HepG2 (cell line): ENCODE measurements around the gene DPYSL3. TPM values are rescaled to one million over a fixed set of nuclear protein-coding genes. Genes with fewer than 3 reads are reported as not detected.

Experiments used
- ATAC-seq: fragments of 200-7000 bp; cut with Tn5 transposase; 3 replicates; pipeline ENCODE4 v1.9.1; 2020; ENCODE audit warnings: mild to moderate bottlenecking, moderate library complexity
- BruUV-seq: library from RNA; stranded (reverse); fragments of 400-500 nt; replicated peaks from 2 replicates; lab custom pipeline; 2021; lab: Mats Ljungman, UMichigan
- CTCF ChIA-PET: fragments of 300-600 bp; formaldehyde crosslinking; extraction: SDS; loops from one replicate; lab custom pipeline; 2021; ENCODE audit warnings: low total read pairs, inconsistent platforms, low intra/inter-chr PET ratio; lab: Yijun Ruan, JAX
- POLR2A ChIA-PET: fragments of 350-600 bp; sonication (Branson Sonifier 250); formaldehyde crosslinking; loops from one replicate; lab custom pipeline; 2020; ENCODE audit warnings: antibody characterized with exemption, inconsistent platforms; lab: Yijun Ruan, JAX
- DNase-seq: peaks from one replicate; pipeline ENCODE4 v3.0.0-alpha.2; 2015; ENCODE audit warnings: low spot score
- FAIRE-seq: peaks from 3 replicates; lab custom pipeline; 2011; peaks lifted over from hg19 to GRCh38; lab: Jason Lieb, UNC
- H2AFZ ChIP-seq: one replicate; pipeline ENCODE4 v1.6.1; 2011; ENCODE audit warnings: low read length, inconsistent platforms
- H3K27ac ChIP-seq: fragments of 300-600 bp; 3 replicates; pipeline ENCODE4 v1.8.0; 2011; ENCODE audit warnings: mixed run types, mild to moderate bottlenecking, mixed read lengths, low read length, inconsistent platforms; ENCODE audit not compliant: insufficient read depth; ENCODE audit errors: extremely low read length
- H3K27me3 ChIP-seq, 2 experiments: fragments of 200-600 bp in 1 of 2; 2 replicates in 1 of 2; 3 replicates in 1 of 2; pipeline versions ENCODE4 v1.6.0 to v1.8.0; 2011; ENCODE audit warnings: low read length in 2 of 2, mild to moderate bottlenecking in 2 of 2, moderate library complexity in 2 of 2, inconsistent platforms in 1 of 2; ENCODE audit not compliant: insufficient read depth in 2 of 2, control insufficient read depth in 1 of 2
- H3K36me3 ChIP-seq, 2 experiments: fragments of 200-600 bp in 1 of 2; replicated peaks in 1 of 2; 2 replicates in 1 of 2; 3 replicates in 1 of 2; pipeline versions ENCODE4 v1.5.1 to v1.8.0; 2011; ENCODE audit warnings: low read length in 2 of 2, inconsistent platforms in 1 of 2; ENCODE audit not compliant: insufficient read depth in 2 of 2, control insufficient read depth in 1 of 2
- H3K4me1 ChIP-seq: 2 replicates; pipeline ENCODE4 v1.5.1; 2012; ENCODE audit warnings: low read length, inconsistent platforms; ENCODE audit not compliant: insufficient read depth
- H3K4me2 ChIP-seq: 2 replicates; pipeline ENCODE4 v1.6.0; 2011; ENCODE audit warnings: low read depth, low read length, inconsistent platforms
- H3K4me3 ChIP-seq, 3 experiments: fragments of 200-600 bp in 1 of 3; sonication (generic), shearing (Covaris generic) in 1 of 3; replicated peaks in 1 of 3; 2 replicates each; pipeline ENCODE4 v1.5.1; 2011 to 2016; ENCODE audit warnings: low read length in 3 of 3, inconsistent platforms in 2 of 3, low read depth in 2 of 3, mild to moderate bottlenecking in 2 of 3, control low read depth in 1 of 3, mixed read lengths in 1 of 3; ENCODE audit not compliant: insufficient read depth in 1 of 3
- H3K79me2 ChIP-seq: one replicate; pipeline ENCODE4 v1.6.1; 2011; ENCODE audit warnings: low read length, inconsistent platforms; ENCODE audit not compliant: insufficient read depth
- H3K9ac ChIP-seq: 2 replicates; pipeline ENCODE4 v1.6.0; 2011; ENCODE audit warnings: mild to moderate bottlenecking, low read depth, low read length, inconsistent platforms; ENCODE audit not compliant: insufficient read depth
- H3K9me3 ChIP-seq: 2 replicates; pipeline ENCODE4 v1.5.1; 2012; ENCODE audit warnings: mild to moderate bottlenecking, low read length
- H4K20me1 ChIP-seq: 2 replicates; pipeline ENCODE4 v1.6.0; 2011; ENCODE audit warnings: inconsistent platforms, mild to moderate bottlenecking, low read length, moderate library complexity; ENCODE audit not compliant: insufficient read depth
- HNRNPH1 ChIP-seq: fragments of 200-400 bp; formaldehyde crosslinking; optimal IDR thresholded peaks from 2 replicates; pipeline ENCODE3; 2017; ENCODE audit warnings: mild to moderate bottlenecking, low read depth, low read length
- MIER3 ChIP-seq: IDR thresholded peaks from 2 replicates; pipeline ENCODE4 v1.6.1; 2016; ENCODE audit warnings: missing compliant biosample characterization, borderline replicate concordance
- PRMT3 ChIP-seq: sonication (generic); formaldehyde crosslinking; IDR thresholded peaks from 2 replicates; pipeline ENCODE4 v1.8.1; 2022; ENCODE audit warnings: low read depth, mild to moderate bottlenecking, moderate library complexity, missing genetic modification reagents, borderline replicate concordance
- SUZ12 ChIP-seq: fragments of 150-350 bp; IDR thresholded peaks from 2 replicates; pipeline ENCODE4 v1.6.1; 2014; ENCODE audit warnings: low read depth, low read length
- TEAD3 ChIP-seq: optimal IDR thresholded peaks from 2 replicates; pipeline ENCODE3; 2016; ENCODE audit warnings: borderline replicate concordance
- YY1 ChIP-seq: IDR thresholded peaks from 2 replicates; pipeline ENCODE4 v1.6.1; 2011; ENCODE audit warnings: low read length, low read depth, moderate library complexity, mild to moderate bottlenecking; ENCODE audit not compliant: insufficient read depth, insufficient replicate concordance
- ZNF101 ChIP-seq: sonication (generic); formaldehyde crosslinking; IDR thresholded peaks from 2 replicates; pipeline ENCODE4 v1.4.0; 2020; ENCODE audit warnings: mild to moderate bottlenecking, low read depth, missing genetic modification reagents, borderline replicate concordance
- ZNF251 ChIP-seq: sonication (generic); formaldehyde crosslinking; IDR thresholded peaks from 2 replicates; pipeline ENCODE4 v1.9.0; 2021; ENCODE audit warnings: mild to moderate bottlenecking, missing genetic modification reagents
- ZNF431 ChIP-seq: sonication (generic); formaldehyde crosslinking; IDR thresholded peaks from 2 replicates; pipeline ENCODE4 v1.9.0; 2022; ENCODE audit warnings: missing genetic modification reagents, low read depth, mild to moderate bottlenecking, borderline replicate concordance
- WGBS: methylation state at CpG from one replicate; pipeline ENCODE4 v1.1.6; 2017; ENCODE audit warnings: low lambda C conversion rate; 5-methylcytosine and 5-hydroxymethylcytosine counted together
- in situ Hi-C: cut with HindIII; loops from 2 replicates; pipeline ENCODE4 v1.10.0; 2017; ENCODE audit warnings: low pct_unique_long_range_greater_than_20kb; ENCODE audit not compliant: extremely low pct_ligation_motif_present
- intact Hi-C: fragments of 100-400 bp; cut with micrococcal nuclease; formaldehyde crosslinking; loops from one replicate; pipeline ENCODE4 v1.10.0; 2022; ENCODE audit not compliant: unreplicated experiment
- polyA plus RNA-seq, 8 experiments: library from polyadenylated mRNA; depleted of rRNA in 3 of 8; stranded (reverse) in 7 of 8; unstranded in 1 of 8; fragments of >200 nt; fragmentation: Illumina TruSeq in 4 of 8; extraction: Trizol in 4 of 8; gene quantifications; 2 replicates each; pipeline versions ENCODE4 v1.2.1 to v1.2.3, GENCODE V29; 2011 to 2016; ENCODE audit warnings: low read depth in 4 of 8, missing spikeins in 1 of 8, mixed read lengths in 1 of 8; ENCODE audit not compliant: insufficient read depth in 1 of 8
- total RNA-seq, 5 experiments: library from RNA; depleted of rRNA; stranded (reverse); fragments of >200 nt; fragmentation: Illumina TruSeq; extraction: Trizol; gene quantifications; 2 replicates each; pipeline ENCODE4 v1.2.3, GENCODE V29; 2016; ENCODE audit warnings: low read depth in 1 of 5
- TF ChIP-seq, protein P1 (sequence below): sonication (generic); formaldehyde crosslinking; IDR thresholded peaks from 2 replicates; pipeline ENCODE4 v1.8.0; 2022; ENCODE audit warnings: low read depth, missing genetic modification reagents
- TF ChIP-seq, protein P2 (sequence below): sonication (generic); formaldehyde crosslinking; IDR thresholded peaks from 2 replicates; pipeline ENCODE4 v1.8.0; 2022; ENCODE audit warnings: mild to moderate bottlenecking, missing genetic modification reagents, moderate library complexity

DPYSL3 gene
- total and polyA plus RNA-seq, 2 of the 13 experiments (the other 11 are each of a cell fraction or from before 2014, with no cell fraction given) = 0.08 to 0.15 TPM

DNA sequence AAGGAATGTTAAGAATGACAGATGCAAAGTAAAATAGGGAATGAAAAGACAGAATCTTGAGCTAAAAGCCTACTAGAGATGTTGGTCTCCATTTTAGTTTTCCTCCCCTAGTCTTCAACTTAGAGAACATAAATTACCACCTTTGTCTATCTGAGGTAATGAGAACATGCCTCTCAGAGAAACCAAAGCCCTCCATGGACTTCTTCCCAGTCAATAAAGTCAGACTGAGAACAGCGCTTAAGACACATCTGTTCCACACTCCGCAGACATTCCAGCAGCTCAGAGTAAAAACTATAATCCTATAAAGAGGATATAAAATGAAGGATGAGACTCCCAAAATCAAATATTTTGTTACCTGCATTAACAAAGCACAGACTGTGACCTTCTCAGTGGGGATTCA is 79.2 kb downstream of the DPYSL3 start:
- no TSS peak for BruUV-seq
- 89% methylated on average over 2 of the region's 2 CpGs for WGBS
- H3K79me2 ChIP-seq = no peaks in the 10 kb centered on the region

More for the DNA sequence above, 79.2 kb downstream of the DPYSL3 start:
- Histone ChIP-seq H2AFZ (no peak overlapping the region), H3K27me3 (no peaks in the 10 kb centered on the region), H3K4me3 (no peak overlapping the region), H3K4me1 (no peaks in the 10 kb centered on the region), H4K20me1 (no peaks in the 10 kb centered on the region), H3K36me3 (no peaks in the 10 kb centered on the region), H3K9ac (no peak overlapping the region), H3K9me3 (no peaks in the 10 kb centered on the region), H3K4me2 (no peak overlapping the region), H3K27ac (no peak overlapping the region)
- TF ChIP-seq, protein P1, sequence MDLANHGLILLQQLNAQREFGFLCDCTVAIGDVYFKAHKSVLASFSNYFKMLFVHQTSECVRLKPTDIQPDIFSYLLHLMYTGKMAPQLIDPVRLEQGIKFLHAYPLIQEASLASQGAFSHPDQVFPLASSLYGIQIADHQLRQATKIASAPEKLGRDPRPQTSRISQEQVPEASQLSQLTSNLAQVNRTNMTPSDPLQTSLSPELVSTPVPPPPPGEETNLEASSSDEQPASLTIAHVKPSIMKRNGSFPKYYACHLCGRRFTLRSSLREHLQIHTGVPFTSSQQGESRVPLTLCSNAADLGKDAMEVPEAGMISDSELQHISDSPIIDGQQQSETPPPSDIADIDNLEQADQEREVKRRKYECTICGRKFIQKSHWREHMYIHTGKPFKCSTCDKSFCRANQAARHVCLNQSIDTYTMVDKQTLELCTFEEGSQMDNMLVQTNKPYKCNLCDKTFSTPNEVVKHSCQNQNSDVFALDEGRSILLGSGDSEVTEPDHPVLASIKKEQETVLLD (CRISPR knock-in tag) = no peak
- TF ChIP-seq ZNF251 (CRISPR knock-in tag) (no peak), TEAD3 (CRISPR knock-in tag) (no peak), PRMT3 (no peak), YY1 (no peak), ZNF101 (no peak), SUZ12 (no peak), HNRNPH1 (no peak), MIER3 (CRISPR knock-in tag) (no peak), ZNF431 (CRISPR knock-in tag) (no peak)
- TF ChIP-seq, protein P2, sequence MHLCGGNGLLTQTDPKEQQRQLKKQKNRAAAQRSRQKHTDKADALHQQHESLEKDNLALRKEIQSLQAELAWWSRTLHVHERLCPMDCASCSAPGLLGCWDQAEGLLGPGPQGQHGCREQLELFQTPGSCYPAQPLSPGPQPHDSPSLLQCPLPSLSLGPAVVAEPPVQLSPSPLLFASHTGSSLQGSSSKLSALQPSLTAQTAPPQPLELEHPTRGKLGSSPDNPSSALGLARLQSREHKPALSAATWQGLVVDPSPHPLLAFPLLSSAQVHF (CRISPR knock-in tag) = no peak
- POLR2A ChIA-PET = no interaction called here
- intact Hi-C loops = no loop called here
- FAIRE-seq (no peak), ATAC-seq (no peak), DNase-seq (no peak)
- in situ Hi-C loops = no loop called here
- CTCF ChIA-PET = no interaction called here
